ENCODE measurements around the gene PREB.

DNA sequence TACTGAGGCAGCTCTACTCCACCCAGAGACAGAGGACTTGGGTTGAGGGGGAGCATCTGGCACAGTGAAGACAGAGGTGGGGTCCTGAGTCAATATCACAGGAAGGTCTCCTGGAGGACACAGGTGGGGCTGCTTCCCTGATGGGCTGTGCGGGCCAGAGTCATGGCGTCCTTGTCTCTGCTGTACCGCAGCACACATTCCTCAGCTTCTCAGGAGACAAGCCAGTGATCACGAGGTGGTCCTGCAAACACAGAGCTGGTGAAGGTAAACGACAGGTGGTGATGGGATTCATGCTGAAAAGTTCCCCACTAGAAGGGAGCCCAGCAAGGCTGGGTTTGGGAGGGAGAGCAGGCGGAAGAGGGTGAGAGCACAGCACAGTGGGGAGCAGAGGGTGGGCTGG lies 24.0 kb upstream of the PREB start:
- no peak for TF ChIP-seq CTCF (IDR thresholded peaks at IDR 0.05)
- TF ChIP-seq EZH2 (IDR thresholded peaks at IDR 0.05): no peak
